Hepatic stellate cell (primary cell): ENCODE data around the gene ARPC2.

Experiments
- DNase-seq: peaks from one replicate; pipeline ENCODE4 v3.0.0; 2011; ENCODE audit warnings: low spot score

Gene ARPC2

GRCh38 chr2:218255446-218255845 lies 38.5 kb downstream of the ARPC2 start:
- no peak for DNase-seq

GRCh38 chr2:218256612-218257350 lies 39.8 kb downstream of the ARPC2 start:
- no peak for DNase-seq

- no peak for DNase-seq
Observed at GRCh38 chr2:218257390-218257981, 40.5 kb downstream of the ARPC2 start.

- DNase-seq, result peak; percentile 88
Observed at GRCh38 chr2:218259099-218259961, 42.3 kb downstream of the ARPC2 start.

GRCh38 chr2:218260166-218260565 lies 43.2 kb downstream of the ARPC2 start:
- no peak for DNase-seq

GRCh38 chr2:218260742-218261422 lies 43.9 kb downstream of the ARPC2 start, which contains the start of gene GPBAR1:
GPBAR1 (plus strand) TSS chr2:218261015; CDS start chr2:218262725, 1,710 bp downstream.
- DNase-seq, result no peak

GRCh38 chr2:218261423-218262236 lies 44.6 kb downstream of the ARPC2 start:
- DNase-seq, result no peak

- DNase-seq, result no peak
Observed at GRCh38 chr2:218262237-218262600, 45.2 kb downstream of the ARPC2 start.

- DNase-seq, result no peak
Observed at GRCh38 chr2:218262631-218263586, 45.9 kb downstream of the ARPC2 start.

GRCh38 chr2:218263817-218264641 lies 47.0 kb downstream of the ARPC2 start:
- DNase-seq, result peak; percentile 68

GRCh38 chr2:218264773-218265561 lies 48.0 kb downstream of the ARPC2 start:
- peak; percentile 48 for DNase-seq

GRCh38 chr2:218265626-218266025 lies 48.6 kb downstream of the ARPC2 start:
- no peak for DNase-seq

- DNase-seq, result no peak
Observed at GRCh38 chr2:218266316-218266979, 49.5 kb downstream of the ARPC2 start.

- DNase-seq, result no peak
Observed at GRCh38 chr2:218267259-218267658, 50.3 kb downstream of the ARPC2 start.

- peak; percentile 100 for DNase-seq
Observed at GRCh38 chr2:218269900-218270720, 53.1 kb downstream of the ARPC2 start, which contains the start of the genes AAMP and PNKD. AAMP (minus strand) TSS chr2:218270137; CDS start chr2:218270086, 51 bp downstream. PNKD (plus strand) TSS chr2:218270519; CDS start chr2:218270536, 17 bp downstream.

GRCh38 chr2:218270721-218271486 lies 53.9 kb downstream of the ARPC2 start:
- DNase-seq, result no peak
